K562 (cell line): Measurements from ENCODE around the gene NAT9. TPM values are rescaled to one million over a fixed set of nuclear protein-coding genes. Genes with fewer than 3 reads are reported as not detected.

ENCODE experiments used
- C11orf30 ChIP-seq: fragments of 450-650 bp; IDR thresholded peaks from 2 replicates; pipeline ENCODE4 v1.6.1; 2016; ENCODE audit warnings: low read depth, mild to moderate bottlenecking
- CREB3 ChIP-seq: fragments of 450-650 bp; conservative IDR thresholded peaks from 2 replicates; pipeline ENCODE4 v1.6.1; 2016; ENCODE audit warnings: missing genetic modification characterization, low read depth, mild to moderate bottlenecking, missing compliant biosample characterization, moderate library complexity
- CTBP1 ChIP-seq: fragments of 450-650 bp; IDR thresholded peaks from 2 replicates; pipeline ENCODE4 v1.6.1; 2016; ENCODE audit warnings: borderline replicate concordance
- EP400 ChIP-seq: fragments of 450-650 bp; IDR thresholded peaks from 2 replicates; pipeline ENCODE4 v1.6.1; 2017; ENCODE audit warnings: antibody characterized with exemption, mild to moderate bottlenecking, moderate library complexity
- ETV5 ChIP-seq: sonication (generic); formaldehyde crosslinking; IDR thresholded peaks from 2 replicates; pipeline ENCODE4 v1.4.0; 2020; ENCODE audit warnings: low read depth, mild to moderate bottlenecking, missing genetic modification reagents
- GTF2F1 ChIP-seq: IDR thresholded peaks from 2 replicates; pipeline ENCODE4 v1.6.1; 2011; ENCODE audit warnings: low read depth, low read length, improper control_type of control experiment
- HNRNPK ChIP-seq: fragments of 200-400 bp; formaldehyde crosslinking; IDR thresholded peaks from one replicate; pipeline ENCODE4 v1.6.1; 2018; ENCODE audit warnings: mild to moderate bottlenecking, low read depth, low read length; ENCODE audit not compliant: poor library complexity, severe bottlenecking
- HNRNPLL ChIP-seq: fragments of 200-400 bp; formaldehyde crosslinking; IDR thresholded peaks from 2 replicates; pipeline ENCODE4 v1.6.1; 2017; ENCODE audit warnings: low read length, low read depth, mild to moderate bottlenecking; ENCODE audit not compliant: poor library complexity, severe bottlenecking
- JUN ChIP-seq, 2 experiments: sonication (generic) in 1 of 2; formaldehyde crosslinking in 1 of 2; IDR thresholded peaks; 2 replicates each; pipeline versions ENCODE4 v1.6.1 to v1.8.0; 2012 to 2022; ENCODE audit warnings: borderline replicate concordance in 2 of 2, mild to moderate bottlenecking in 2 of 2, improper control_type of control experiment in 1 of 2, low read depth in 1 of 2, low read length in 1 of 2, missing genetic modification reagents in 1 of 2
- KDM5B ChIP-seq: fragments of 200-600 bp; sonication (generic); IDR thresholded peaks from 2 replicates; pipeline ENCODE4 v1.6.1; 2012; ENCODE audit warnings: low read depth, mild to moderate bottlenecking, moderate library complexity, low read length, control low read depth, inconsistent platforms; ENCODE audit not compliant: insufficient replicate concordance
- KLF13 ChIP-seq: fragments of 450-650 bp; IDR thresholded peaks from 2 replicates; pipeline ENCODE4 v1.6.1; 2016; ENCODE audit warnings: missing genetic modification characterization, low read depth, mild to moderate bottlenecking, missing compliant biosample characterization, moderate library complexity, borderline replicate concordance
- L3MBTL2 ChIP-seq: fragments of 450-650 bp; IDR thresholded peaks from 2 replicates; pipeline ENCODE4 v1.6.1; 2016; ENCODE audit warnings: mild to moderate bottlenecking, moderate library complexity
- RBM15 ChIP-seq: fragments of 200-400 bp; formaldehyde crosslinking; IDR thresholded peaks from 2 replicates; pipeline ENCODE4 v1.6.1; 2018; ENCODE audit warnings: mild to moderate bottlenecking, low read length, moderate library complexity; ENCODE audit not compliant: insufficient read depth
- SAP30 ChIP-seq: fragments of 200-600 bp; sonication (generic); IDR thresholded peaks from 2 replicates; pipeline ENCODE4 v1.6.1; 2012; ENCODE audit warnings: borderline replicate concordance, low read depth, mild to moderate bottlenecking, moderate library complexity, low read length, control low read depth, inconsistent platforms; ENCODE audit not compliant: insufficient read depth, poor library complexity, severe bottlenecking
- TAF1 ChIP-seq: IDR thresholded peaks from 2 replicates; pipeline ENCODE4 v1.6.1; 2011; ENCODE audit warnings: mild to moderate bottlenecking, low read length, moderate library complexity; ENCODE audit not compliant: insufficient read depth, control insufficient read depth, severe bottlenecking; ENCODE audit errors: extremely low read depth
- ZBTB12 ChIP-seq: fragments of 250-450 bp; sonication (Bioruptor Pico); IDR thresholded peaks from 2 replicates; pipeline ENCODE4 v1.4.0; 2020
- ZBTB2 ChIP-seq: fragments of 450-650 bp; IDR thresholded peaks from 2 replicates; pipeline ENCODE4 v1.6.1; 2016; ENCODE audit warnings: antibody characterized with exemption
- ZBTB9 ChIP-seq: fragments of 450-650 bp; formaldehyde crosslinking; IDR thresholded peaks from 2 replicates; pipeline ENCODE4 v1.4.0; 2020; ENCODE audit warnings: mild to moderate bottlenecking, moderate library complexity
- ZFX ChIP-seq: sonication (generic); formaldehyde crosslinking; IDR thresholded peaks from 2 replicates; pipeline ENCODE4 v1.8.0; 2022; ENCODE audit warnings: mild to moderate bottlenecking, missing genetic modification reagents, moderate library complexity
- polyA plus RNA-seq, 8 experiments: library from polyadenylated mRNA; depleted of rRNA in 4 of 8; stranded (reverse) in 5 of 8; unstranded in 3 of 8; fragments of >200 nt; fragmentation: Nextera tagmentation in 2 of 8; fragmentation: Illumina TruSeq in 1 of 8; extraction: Ambion mirVana in 2 of 8; extraction: Trizol in 1 of 8; gene quantifications; 2 replicates each; pipeline versions ENCODE4 v1.2.1 to v1.2.3, GENCODE V29; 2011 to 2014; ENCODE audit warnings: inconsistent platforms in 1 of 8, missing spikeins in 1 of 8
- total RNA-seq, 7 experiments: library from RNA; depleted of rRNA in 6 of 7; stranded (reverse); fragments of >200 nt in 6 of 7; fragmentation: Illumina TruSeq in 2 of 7; extraction: Trizol in 2 of 7; gene quantifications; 2 replicates each; pipeline versions ENCODE4 v1.2.1 to v1.2.3, GENCODE V29; 2011 to 2021; ENCODE audit warnings: low replicate concordance in 1 of 7

The NAT9 gene
- total and polyA plus RNA-seq, 9 of the 15 experiments (the other 6 are each of a cell fraction or from before 2014, with no cell fraction given): 4.2 to 63.6 (median 40.8) TPM

- peak; percentile 29; the same call in 1 of the 2 replicates for TF ChIP-seq ZBTB9
- TF ChIP-seq EP400: peak; percentile 95
- TF ChIP-seq L3MBTL2: peak; percentile 47; the same call in 1 of the 2 replicates
- TF ChIP-seq TAF1: peak; percentile 47
- TF ChIP-seq HNRNPK: peak; percentile 62
- TF ChIP-seq CREB3: no peak
- TF ChIP-seq ZFX (CRISPR knock-in tag): peak; percentile 57
- TF ChIP-seq GTF2F1: no peak
- peak; percentile 28 for TF ChIP-seq HNRNPLL
- TF ChIP-seq JUN (IDR thresholded peaks at IDR 0.05; ENCODE audit: borderline replicate concordance, low read depth, low read length): peak; percentile 55; the same call in 1 of the 2 replicates
- no peak for TF ChIP-seq JUN (CRISPR knock-in tag; IDR thresholded peaks at IDR 0.05; ENCODE audit: borderline replicate concordance)
- TF ChIP-seq SAP30: peak; percentile 80
- TF ChIP-seq ETV5 (CRISPR knock-in tag): 0 out of 2 replicates have a peak, but pooled peaks have one; percentile 12
- peak; percentile 87 for TF ChIP-seq C11orf30
- peak; percentile 24; the same call in 1 of the 2 replicates for TF ChIP-seq ZBTB12 (CRISPR knock-in tag)
- no peak for TF ChIP-seq RBM15
- TF ChIP-seq KDM5B: peak; percentile 76
- 0 out of 2 replicates have a peak, but pooled peaks have one; percentile 10 for TF ChIP-seq CTBP1
- TF ChIP-seq KLF13 (tag): peak; percentile 89
- TF ChIP-seq ZBTB2: peak; percentile 93
These were observed at the start of gene NAT9 (continued) for GRCh38 chr17:74776044-74776962.
